Measurements from ENCODE around the gene NEUROD6.

NEUROD6 gene

DNA sequence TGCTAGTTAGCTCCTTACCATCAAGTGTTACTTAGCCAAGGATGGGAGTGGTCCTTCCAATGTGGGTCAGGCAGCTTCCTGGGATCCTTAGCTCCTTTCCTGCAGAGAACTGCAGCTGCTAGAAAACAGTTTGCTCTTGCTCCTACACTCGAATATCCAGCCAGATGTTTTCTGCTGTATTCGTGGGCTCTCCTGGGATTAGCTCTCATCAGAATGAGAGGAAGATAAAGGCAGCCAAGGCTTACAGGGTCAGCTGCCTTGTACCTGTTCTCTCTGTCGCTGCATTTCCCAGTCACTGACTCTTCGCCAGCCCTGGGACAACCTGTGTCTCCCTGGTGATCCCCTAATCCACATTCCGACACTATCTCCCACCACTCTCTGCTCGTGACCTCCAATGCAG lies 29.0 kb downstream of the NEUROD6 start:
- Histone ChIP-seq H3K4me3 (ENCODE audit: low read depth, low read length) (no peak overlapping the region), H3K9me3 (ENCODE audit: control insufficient read depth, insufficient read depth, low read length) (no peaks in the 10 kb centered on the region)

GRCh38 chr7:31310321-31310935 lies 30.1 kb downstream of the NEUROD6 start:
- Histone ChIP-seq H3K4me1 (ENCODE audit: control insufficient read depth, insufficient read depth, low read length) (0 out of 2 replicates have a peak, but pooled peaks cover 4% of the 10 kb centered on the region), H3K9ac (ENCODE audit: low read depth, low read length) (no peak overlapping the region), H3K27ac (ENCODE audit: low read depth, low read length) (no peak overlapping the region), H3K36me3 (ENCODE audit: control insufficient read depth, insufficient read depth, low read length) (no peaks in the 10 kb centered on the region), H3K27me3 (ENCODE audit: control insufficient read depth, insufficient read depth, low read length) (no peaks in the 10 kb centered on the region), H3K9me3 (ENCODE audit: control insufficient read depth, insufficient read depth, low read length) (no peaks in the 10 kb centered on the region), H3K4me3 (ENCODE audit: low read depth, low read length) (no peak overlapping the region)

More for the DNA sequence above, 29.0 kb downstream of the NEUROD6 start:
- no peak overlapping the region for H3K27ac ChIP-seq (ENCODE audit: low read depth, low read length)
- no peaks in the 10 kb centered on the region for H3K36me3 ChIP-seq (ENCODE audit: control insufficient read depth, insufficient read depth, low read length)
- H3K4me1 ChIP-seq (ENCODE audit: control insufficient read depth, insufficient read depth, low read length), result 0 out of 2 replicates have a peak, but pooled peaks cover 4% of the 10 kb centered on the region
- H3K27me3 ChIP-seq (ENCODE audit: control insufficient read depth, insufficient read depth, low read length), result no peaks in the 10 kb centered on the region
- H3K9ac ChIP-seq (ENCODE audit: low read depth, low read length), result no peak overlapping the region

DNA sequence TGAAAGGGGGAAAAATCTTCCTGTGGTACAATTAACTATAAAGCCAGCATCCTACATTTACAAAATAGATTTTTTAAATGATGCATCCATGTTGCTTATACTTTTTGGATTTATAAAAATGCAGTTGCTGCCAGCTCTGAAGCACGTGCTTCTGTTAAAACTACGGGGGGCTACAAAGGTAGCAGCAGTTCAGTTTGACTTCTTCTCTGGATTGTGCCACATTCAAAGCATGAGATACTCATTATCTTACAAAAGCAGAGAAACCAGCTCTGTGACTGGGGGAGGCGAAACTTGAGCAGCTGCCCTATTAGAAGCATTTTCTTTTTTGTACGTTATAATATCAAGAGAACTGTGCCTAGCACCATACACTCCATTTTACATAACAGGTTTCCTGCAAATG lies 31.1 kb downstream of the NEUROD6 start:
- Histone ChIP-seq H3K27me3 (ENCODE audit: control insufficient read depth, insufficient read depth, low read length) (no peaks in the 10 kb centered on the region), H3K4me3 (ENCODE audit: low read depth, low read length) (no peak overlapping the region), H3K9me3 (ENCODE audit: control insufficient read depth, insufficient read depth, low read length) (no peaks in the 10 kb centered on the region), H3K36me3 (ENCODE audit: control insufficient read depth, insufficient read depth, low read length) (no peaks in the 10 kb centered on the region), H3K4me1 (ENCODE audit: control insufficient read depth, insufficient read depth, low read length) (0 out of 2 replicates have a peak, but pooled peaks cover 4% of the 10 kb centered on the region), H3K27ac (ENCODE audit: low read depth, low read length) (no peak overlapping the region), H3K9ac (ENCODE audit: low read depth, low read length) (no peak overlapping the region)

GRCh38 chr7:31308652-31309051 lies 31.9 kb downstream of the NEUROD6 start:
- Histone ChIP-seq H3K27me3 (ENCODE audit: control insufficient read depth, insufficient read depth, low read length) (no peaks in the 10 kb centered on the region), H3K9ac (ENCODE audit: low read depth, low read length) (no peak overlapping the region)

GRCh38 chr7:31307972-31308371 lies 32.6 kb downstream of the NEUROD6 start:
- Histone ChIP-seq H3K9ac (ENCODE audit: low read depth, low read length) (no peak overlapping the region), H3K4me1 (ENCODE audit: control insufficient read depth, insufficient read depth, low read length) (0 out of 2 replicates have a peak, but pooled peaks cover 4% of the 10 kb centered on the region), H3K27ac (ENCODE audit: low read depth, low read length) (no peak overlapping the region), H3K4me3 (ENCODE audit: low read depth, low read length) (no peak overlapping the region), H3K27me3 (ENCODE audit: control insufficient read depth, insufficient read depth, low read length) (no peaks in the 10 kb centered on the region), H3K36me3 (ENCODE audit: control insufficient read depth, insufficient read depth, low read length) (no peaks in the 10 kb centered on the region), H3K9me3 (ENCODE audit: control insufficient read depth, insufficient read depth, low read length) (no peaks in the 10 kb centered on the region)

More at GRCh38 chr7:31308652-31309051, 31.9 kb downstream of the NEUROD6 start:
- Histone ChIP-seq H3K36me3 (ENCODE audit: control insufficient read depth, insufficient read depth, low read length) (no peaks in the 10 kb centered on the region), H3K4me3 (ENCODE audit: low read depth, low read length) (no peak overlapping the region), H3K4me1 (ENCODE audit: control insufficient read depth, insufficient read depth, low read length) (0 out of 2 replicates have a peak, but pooled peaks cover 4% of the 10 kb centered on the region), H3K9me3 (ENCODE audit: control insufficient read depth, insufficient read depth, low read length) (no peaks in the 10 kb centered on the region), H3K27ac (ENCODE audit: low read depth, low read length) (no peak overlapping the region)

- no peaks in the 10 kb centered on the region for H3K4me1 ChIP-seq (ENCODE audit: control insufficient read depth, insufficient read depth, low read length)
- no peak overlapping the region for H3K4me3 ChIP-seq (ENCODE audit: low read depth, low read length)
- H3K9ac ChIP-seq (ENCODE audit: low read depth, low read length), result no peak overlapping the region
- no peak overlapping the region for H3K27ac ChIP-seq (ENCODE audit: low read depth, low read length)
- no peaks in the 10 kb centered on the region for H3K27me3 ChIP-seq (ENCODE audit: control insufficient read depth, insufficient read depth, low read length)
- no peaks in the 10 kb centered on the region for H3K9me3 ChIP-seq (ENCODE audit: control insufficient read depth, insufficient read depth, low read length)
- H3K36me3 ChIP-seq (ENCODE audit: control insufficient read depth, insufficient read depth, low read length), result no peaks in the 10 kb centered on the region
These were observed 35.3 kb downstream of the NEUROD6 start for GRCh38 chr7:31305260-31305659.

GRCh38 chr7:31304446-31304845 lies 36.1 kb downstream of the NEUROD6 start:
- no peak overlapping the region for H3K4me3 ChIP-seq (ENCODE audit: low read depth, low read length)
- no peak overlapping the region for H3K9ac ChIP-seq (ENCODE audit: low read depth, low read length)

DNA sequence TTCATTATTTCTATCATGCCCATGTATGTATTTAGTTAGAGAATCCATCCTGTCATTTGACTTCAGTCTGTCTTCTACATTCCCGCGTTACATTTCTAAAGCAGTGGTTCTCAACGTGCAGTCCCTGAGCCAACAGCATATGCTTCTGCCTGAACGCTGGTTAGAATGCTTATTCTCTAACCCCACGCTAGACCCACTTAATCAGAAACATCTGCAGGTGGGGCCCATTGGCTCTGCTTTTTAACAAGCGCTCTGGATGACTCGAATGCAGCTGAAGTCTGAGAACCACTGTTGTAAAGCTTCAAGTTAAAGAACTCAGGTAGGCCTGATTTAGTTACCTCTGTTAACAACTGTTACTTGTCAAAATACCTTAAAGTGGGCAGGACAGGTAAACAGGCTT lies 38.2 kb downstream of the NEUROD6 start:
- Histone ChIP-seq H3K27me3 (ENCODE audit: control insufficient read depth, insufficient read depth, low read length) (no peaks in the 10 kb centered on the region), H3K27ac (ENCODE audit: low read depth, low read length) (no peak overlapping the region), H3K9me3 (ENCODE audit: control insufficient read depth, insufficient read depth, low read length) (no peaks in the 10 kb centered on the region), H3K9ac (ENCODE audit: low read depth, low read length) (no peak overlapping the region), H3K4me3 (ENCODE audit: low read depth, low read length) (no peak overlapping the region), H3K4me1 (ENCODE audit: control insufficient read depth, insufficient read depth, low read length) (peaks cover 2% of the 10 kb centered on the region; the same call in 1 of the 2 replicates), H3K36me3 (ENCODE audit: control insufficient read depth, insufficient read depth, low read length) (no peaks in the 10 kb centered on the region)

More at GRCh38 chr7:31304446-31304845, 36.1 kb downstream of the NEUROD6 start:
- no peaks in the 10 kb centered on the region for H3K27me3 ChIP-seq (ENCODE audit: control insufficient read depth, insufficient read depth, low read length)
- no peaks in the 10 kb centered on the region for H3K4me1 ChIP-seq (ENCODE audit: control insufficient read depth, insufficient read depth, low read length)
- no peak overlapping the region for H3K27ac ChIP-seq (ENCODE audit: low read depth, low read length)
- H3K9me3 ChIP-seq (ENCODE audit: control insufficient read depth, insufficient read depth, low read length), result no peaks in the 10 kb centered on the region
- no peaks in the 10 kb centered on the region for H3K36me3 ChIP-seq (ENCODE audit: control insufficient read depth, insufficient read depth, low read length)

- Histone ChIP-seq H3K9me3 (ENCODE audit: control insufficient read depth, insufficient read depth, low read length) (no peaks in the 10 kb centered on the region), H3K9ac (ENCODE audit: low read depth, low read length) (no peak overlapping the region), H3K36me3 (ENCODE audit: control insufficient read depth, insufficient read depth, low read length) (no peaks in the 10 kb centered on the region)
These were observed 41.2 kb downstream of the NEUROD6 start for GRCh38 chr7:31299336-31299735.

DNA sequence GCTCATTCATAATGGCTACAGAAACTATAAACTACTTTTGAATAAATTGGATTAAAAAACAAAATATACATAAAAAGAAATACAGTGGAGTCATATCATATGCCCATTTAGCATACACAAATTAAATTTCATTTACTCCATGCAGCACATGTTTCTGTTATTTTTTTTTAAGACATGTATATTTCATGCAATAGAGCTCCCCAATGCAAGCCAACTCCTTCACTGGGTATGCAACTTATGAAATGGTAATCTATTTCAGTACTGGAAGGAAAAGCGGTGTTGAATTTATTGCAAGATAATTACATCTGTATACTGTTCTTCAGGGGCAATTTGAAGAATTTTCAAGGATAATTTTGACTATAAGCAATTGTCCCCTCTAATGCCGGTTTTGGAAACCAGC lies 49.9 kb downstream of the NEUROD6 start:
- Histone ChIP-seq H3K27ac (ENCODE audit: low read depth, low read length) (no peak overlapping the region), H3K27me3 (ENCODE audit: control insufficient read depth, insufficient read depth, low read length) (no peaks in the 10 kb centered on the region)

More at GRCh38 chr7:31299336-31299735, 41.2 kb downstream of the NEUROD6 start:
- Histone ChIP-seq H3K27ac (ENCODE audit: low read depth, low read length) (no peak overlapping the region), H3K4me1 (ENCODE audit: control insufficient read depth, insufficient read depth, low read length) (peaks cover 6% of the 10 kb centered on the region; the same call in 1 of the 2 replicates), H3K27me3 (ENCODE audit: control insufficient read depth, insufficient read depth, low read length) (no peaks in the 10 kb centered on the region), H3K4me3 (ENCODE audit: low read depth, low read length) (no peak overlapping the region)

More for the DNA sequence above, 49.9 kb downstream of the NEUROD6 start:
- Histone ChIP-seq H3K4me3 (ENCODE audit: low read depth, low read length) (no peak overlapping the region), H3K9ac (ENCODE audit: low read depth, low read length) (no peak overlapping the region), H3K9me3 (ENCODE audit: control insufficient read depth, insufficient read depth, low read length) (no peaks in the 10 kb centered on the region), H3K4me1 (ENCODE audit: control insufficient read depth, insufficient read depth, low read length) (peaks cover 8% of the 10 kb centered on the region; the same call in 1 of the 2 replicates), H3K36me3 (ENCODE audit: control insufficient read depth, insufficient read depth, low read length) (no peaks in the 10 kb centered on the region)
